ENCODE measurements around the gene DAPK1. TPM values are rescaled to one million over a fixed set of nuclear protein-coding genes. Genes with fewer than 3 reads are reported as not detected.

The DAPK1 gene
- 0.66 and 0.69 TPM in 2 replicates for total RNA-seq

- intact Hi-C loops (cut with micrococcal nuclease) = no loop called here
Observed at GRCh38 chr9:87497604-87498045, at the start of gene DAPK1. TSS of gene DAPK1 (plus strand) at chr9:87497867. CDS start at chr9:87499078, 1,211 bp downstream.

- intact Hi-C loops (cut with micrococcal nuclease) = no loop called here
Observed at GRCh38 chr9:87451149-87451548, 46.5 kb upstream of the DAPK1 start.

GRCh38 chr9:87455407-87455806, 42.3 kb upstream of the DAPK1 start:
- intact Hi-C loops (cut with micrococcal nuclease) = no loop called here

- intact Hi-C loops (cut with micrococcal nuclease) = no loop called here
Observed at GRCh38 chr9:87461256-87461655, 36.4 kb upstream of the DAPK1 start.

- intact Hi-C loops (cut with micrococcal nuclease) = no loop called here
Observed at GRCh38 chr9:87464110-87464991, 33.3 kb upstream of the DAPK1 start.

GRCh38 chr9:87464992-87465378, 32.7 kb upstream of the DAPK1 start:
- intact Hi-C loops (cut with micrococcal nuclease) = no loop called here

- intact Hi-C loops (cut with micrococcal nuclease) = no loop called here
Observed at GRCh38 chr9:87465816-87466215, 31.9 kb upstream of the DAPK1 start.

GRCh38 chr9:87467187-87467586, 30.5 kb upstream of the DAPK1 start:
- intact Hi-C loops (cut with micrococcal nuclease) = no loop called here

- intact Hi-C loops (cut with micrococcal nuclease) = no loop called here
Observed at GRCh38 chr9:87469793-87470465, 27.7 kb upstream of the DAPK1 start.

- intact Hi-C loops (cut with micrococcal nuclease) = no loop called here
Observed at GRCh38 chr9:87471746-87472145, 25.9 kb upstream of the DAPK1 start.

- intact Hi-C loops (cut with micrococcal nuclease) = no loop called here
Observed at GRCh38 chr9:87475463-87475862, 22.2 kb upstream of the DAPK1 start.

- intact Hi-C loops (cut with micrococcal nuclease) = no loop called here
Observed at GRCh38 chr9:87478226-87478992, 19.3 kb upstream of the DAPK1 start.

GRCh38 chr9:87479801-87480201, 17.9 kb upstream of the DAPK1 start:
- intact Hi-C loops (cut with micrococcal nuclease) = no loop called here

GRCh38 chr9:87481890-87482855, 15.5 kb upstream of the DAPK1 start:
- intact Hi-C loops (cut with micrococcal nuclease) = no loop called here

GRCh38 chr9:87490225-87490624, 7.4 kb upstream of the DAPK1 start:
- intact Hi-C loops (cut with micrococcal nuclease) = no loop called here

GRCh38 chr9:87490907-87491306, 6.8 kb upstream of the DAPK1 start:
- intact Hi-C loops (cut with micrococcal nuclease) = no loop called here

- intact Hi-C loops (cut with micrococcal nuclease) = no loop called here
Observed at GRCh38 chr9:87491523-87491922, 6.1 kb upstream of the DAPK1 start.

- intact Hi-C loops (cut with micrococcal nuclease) = no loop called here
Observed at GRCh38 chr9:87492642-87493041, 5.0 kb upstream of the DAPK1 start.

- intact Hi-C loops (cut with micrococcal nuclease) = no loop called here
Observed at GRCh38 chr9:87494970-87495471, 2.6 kb upstream of the DAPK1 start.

- intact Hi-C loops (cut with micrococcal nuclease) = no loop called here
Observed at GRCh38 chr9:87497080-87497603, 525 bp upstream of the DAPK1 start.
